Thoracic aorta (tissue), 2 donors: ENCODE results near the gene FADD. TPM values are rescaled to one million over a fixed set of nuclear protein-coding genes. Genes with fewer than 3 reads are reported as not detected.
"Not testable (repeated sequence)": the region's sequence is repeated elsewhere in the genome, so short reads cannot be mapped to it uniquely, and the experiment has no call there.

ENCODE experiments used
- ATAC-seq: fragments of 150-250 bp; one replicate; pipeline ENCODE4 v1.8.0; 2017; ENCODE audit warnings: low read depth; ENCODE audit not compliant: insufficient number of reproducible peaks, low FRiP score
- DNase-seq: peaks from one replicate; pipeline ENCODE4 v3.0.0-alpha.2; 2020; ENCODE audit warnings: low spot score
- H3K27ac ChIP-seq, 2 donors: fragments of 200-600 bp; sonication (generic); 1 replicate in 1 of 2; 2 replicates in 1 of 2; pipeline ENCODE4 v1.5.1; 2016; ENCODE audit warnings: mild to moderate bottlenecking in 2 of 2, moderate library complexity in 2 of 2
- H3K27me3 ChIP-seq: fragments of 200-600 bp; sonication (generic); replicated peaks from 2 replicates; pipeline ENCODE4 v1.6.0; 2016; ENCODE audit warnings: mild to moderate bottlenecking; ENCODE audit not compliant: insufficient read depth
- H3K36me3 ChIP-seq: fragments of 200-600 bp; sonication (generic); one replicate; pipeline ENCODE4 v1.5.1; 2016
- H3K4me1 ChIP-seq, 2 donors: fragments of 200-600 bp; sonication (generic); 1 replicate in 1 of 2; 2 replicates in 1 of 2; pipeline versions ENCODE4 v1.5.1 to v1.6.0; 2016; ENCODE audit warnings: low read depth in 2 of 2, mild to moderate bottlenecking in 1 of 2; ENCODE audit not compliant: control insufficient read depth in 1 of 2
- H3K4me3 ChIP-seq: fragments of 200-600 bp; sonication (generic); 2 replicates; pipeline ENCODE4 v1.5.1; 2016; ENCODE audit warnings: mild to moderate bottlenecking
- H3K9me3 ChIP-seq: fragments of 200-600 bp; sonication (generic); 2 replicates; pipeline ENCODE4 v1.5.1; 2016
- total RNA-seq, 2 donors: library from RNA; depleted of rRNA; stranded (reverse); fragments of >200 nt; gene quantifications; one replicate each; pipeline versions ENCODE4 v1.1.0 to v1.2.3, GENCODE V29; 2016
- TF ChIP-seq, protein P1 (sequence below): fragments of 200-600 bp; sonication (generic); IDR thresholded peaks from one replicate; pipeline ENCODE4 v1.5.1; 2019; ENCODE audit warnings: antibody characterized with exemption

Gene FADD
- total RNA-seq, 2 donors from 2014 or later, result 19.5 to 23.2 TPM

DNA sequence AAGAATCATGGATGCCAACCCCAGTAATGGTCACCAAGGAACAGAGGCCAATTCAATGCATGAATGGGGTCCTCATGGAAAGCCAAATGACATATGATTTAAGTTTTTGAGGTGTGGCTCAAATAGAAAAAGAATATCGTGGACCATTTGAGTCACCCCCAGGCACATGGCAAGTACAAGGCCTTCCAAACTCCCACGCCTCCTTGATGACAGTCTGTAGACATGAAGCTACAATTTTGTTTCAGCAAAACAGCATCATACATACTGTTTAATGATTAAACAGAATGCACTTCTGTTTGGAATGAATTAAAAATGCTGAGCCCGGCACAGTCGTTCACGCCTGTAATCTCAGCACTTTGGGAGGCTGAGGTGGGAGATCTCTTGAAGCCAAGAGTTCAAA lies 7.4 kb downstream of the FADD start:
- ATAC-seq (no peak), DNase-seq (no peak)
- Histone ChIP-seq H3K36me3 (peaks cover 19% of the 10 kb centered on the region), H3K9me3 (no peaks in the 10 kb centered on the region), H3K27me3 (no peaks in the 10 kb centered on the region), H3K4me3 (no peak overlapping the region), H3K4me1 (peaks cover 0 to 2% of the 10 kb centered on the region in 2 donors), H3K27ac (no peak overlapping the region)
- TF ChIP-seq, protein P1, sequence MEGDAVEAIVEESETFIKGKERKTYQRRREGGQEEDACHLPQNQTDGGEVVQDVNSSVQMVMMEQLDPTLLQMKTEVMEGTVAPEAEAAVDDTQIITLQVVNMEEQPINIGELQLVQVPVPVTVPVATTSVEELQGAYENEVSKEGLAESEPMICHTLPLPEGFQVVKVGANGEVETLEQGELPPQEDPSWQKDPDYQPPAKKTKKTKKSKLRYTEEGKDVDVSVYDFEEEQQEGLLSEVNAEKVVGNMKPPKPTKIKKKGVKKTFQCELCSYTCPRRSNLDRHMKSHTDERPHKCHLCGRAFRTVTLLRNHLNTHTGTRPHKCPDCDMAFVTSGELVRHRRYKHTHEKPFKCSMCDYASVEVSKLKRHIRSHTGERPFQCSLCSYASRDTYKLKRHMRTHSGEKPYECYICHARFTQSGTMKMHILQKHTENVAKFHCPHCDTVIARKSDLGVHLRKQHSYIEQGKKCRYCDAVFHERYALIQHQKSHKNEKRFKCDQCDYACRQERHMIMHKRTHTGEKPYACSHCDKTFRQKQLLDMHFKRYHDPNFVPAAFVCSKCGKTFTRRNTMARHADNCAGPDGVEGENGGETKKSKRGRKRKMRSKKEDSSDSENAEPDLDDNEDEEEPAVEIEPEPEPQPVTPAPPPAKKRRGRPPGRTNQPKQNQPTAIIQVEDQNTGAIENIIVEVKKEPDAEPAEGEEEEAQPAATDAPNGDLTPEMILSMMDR, result no peak

DNA sequence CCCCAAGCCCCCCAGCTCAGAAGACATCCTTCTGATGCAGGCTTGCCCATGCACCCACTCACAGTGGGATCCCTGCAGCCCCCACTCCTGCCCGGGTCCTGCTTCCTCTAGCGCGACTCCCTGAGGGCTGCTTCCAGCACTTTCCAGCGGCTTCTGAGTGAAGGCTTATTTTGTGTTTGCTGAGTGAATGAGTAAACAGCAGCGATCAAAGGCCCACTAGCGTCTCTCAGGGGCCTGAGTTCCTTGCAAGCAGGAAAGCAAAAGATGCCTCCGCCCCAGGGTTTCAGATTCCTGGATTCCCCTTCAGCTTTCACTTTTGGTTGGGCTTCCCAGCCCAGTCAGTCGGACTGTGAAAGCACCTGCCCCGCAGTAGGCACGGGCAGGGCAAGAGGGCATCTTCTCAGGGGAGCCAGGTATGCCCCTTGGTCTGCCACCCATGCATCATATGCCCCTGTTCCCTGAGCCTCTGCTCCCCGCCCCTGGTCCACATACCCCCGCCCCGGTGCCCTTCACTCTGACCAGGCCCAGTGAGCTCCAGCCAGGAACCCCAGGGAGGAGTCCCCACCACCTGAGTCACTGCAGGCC lies 9.2 kb downstream of the FADD start:
- DNase-seq (no peak), ATAC-seq (no peak)
- no peak overlapping the region for H3K27ac ChIP-seq
- no peaks in the 10 kb centered on the region for H3K27me3 ChIP-seq
- no peaks in the 10 kb centered on the region for H3K9me3 ChIP-seq
- TF ChIP-seq, protein P1, result no peak
- H3K4me1 ChIP-seq, result no peaks in the 10 kb centered on the region
- H3K36me3 ChIP-seq, result peaks cover 8% of the 10 kb centered on the region
- no peak overlapping the region for H3K4me3 ChIP-seq

DNA sequence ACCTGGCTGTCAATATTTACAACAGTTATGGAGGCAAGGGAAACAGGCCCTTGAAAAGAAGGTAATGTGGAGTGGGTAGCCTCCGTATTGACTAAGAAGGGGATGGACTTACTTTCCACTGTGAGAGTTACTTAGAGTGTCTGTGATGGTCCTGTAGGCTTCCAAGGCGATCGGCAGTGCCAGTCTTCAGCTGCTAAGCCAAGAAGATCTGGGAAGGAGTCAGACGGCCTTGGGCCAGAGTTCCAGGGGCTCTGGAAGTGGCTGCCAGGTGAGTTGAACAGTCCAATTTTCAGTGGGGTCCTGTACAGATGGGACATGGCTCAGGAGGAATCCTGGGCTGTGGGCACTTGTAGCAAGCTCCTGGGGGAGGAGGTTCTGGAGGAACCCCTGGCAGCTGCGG lies 14.3 kb downstream of the FADD start:
- not testable (repeated sequence) for H3K4me1 ChIP-seq, H3K27me3 ChIP-seq, ATAC-seq, H3K4me3 ChIP-seq, H3K36me3 ChIP-seq, H3K9me3 ChIP-seq, DNase-seq, H3K27ac ChIP-seq

DNA sequence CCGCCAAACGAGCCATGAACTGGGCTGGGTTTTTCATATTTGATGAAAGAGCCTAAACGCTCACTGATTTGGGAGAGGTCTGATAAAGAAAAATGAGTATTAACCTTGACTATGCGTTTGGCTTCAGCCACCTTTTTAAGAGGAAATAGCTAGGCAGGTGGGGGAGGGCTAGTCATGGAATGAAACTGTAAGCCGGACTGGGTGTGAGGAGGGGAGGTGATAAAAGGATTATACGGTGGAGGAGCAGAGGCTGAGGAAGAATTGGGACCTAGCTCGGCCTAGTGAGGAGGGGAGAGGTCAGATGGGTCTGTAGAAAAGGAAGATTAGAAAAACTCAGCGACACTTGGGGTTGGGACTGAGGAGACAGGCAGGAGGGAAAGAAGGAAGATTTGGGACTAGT lies 15.0 kb downstream of the FADD start:
- H3K36me3 ChIP-seq, H3K27ac ChIP-seq, ATAC-seq, H3K4me1 ChIP-seq, DNase-seq, H3K9me3 ChIP-seq, H3K27me3 ChIP-seq, H3K4me3 ChIP-seq: not testable (repeated sequence)

DNA sequence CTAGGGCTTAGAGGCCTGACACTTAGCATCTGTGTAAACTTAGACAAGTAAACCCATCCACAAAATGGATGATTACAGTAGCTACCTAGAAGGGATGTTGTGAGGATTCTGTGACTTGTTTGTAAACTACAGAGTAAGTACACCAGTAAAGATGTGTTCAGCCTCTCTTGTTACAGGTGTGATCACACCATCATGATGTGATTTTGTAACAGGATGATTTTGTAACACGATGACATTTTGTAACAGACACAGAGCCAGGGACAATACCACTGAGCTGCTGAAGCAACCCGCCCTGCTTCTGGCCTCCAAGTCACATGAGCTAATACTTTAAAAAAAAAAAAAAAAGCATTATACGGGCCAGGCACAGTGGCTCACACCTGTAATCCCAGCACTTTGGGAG lies 17.0 kb downstream of the FADD start:
- TF ChIP-seq, protein P1, result no peak
- no peak overlapping the region for H3K4me3 ChIP-seq
- H3K9me3 ChIP-seq, result no peaks in the 10 kb centered on the region
- no peaks in the 10 kb centered on the region for H3K27me3 ChIP-seq
- ATAC-seq (no peak), DNase-seq (no peak)
- H3K36me3 ChIP-seq, result no peaks in the 10 kb centered on the region
- no peaks in the 10 kb centered on the region for H3K4me1 ChIP-seq
- no peak overlapping the region for H3K27ac ChIP-seq

DNA sequence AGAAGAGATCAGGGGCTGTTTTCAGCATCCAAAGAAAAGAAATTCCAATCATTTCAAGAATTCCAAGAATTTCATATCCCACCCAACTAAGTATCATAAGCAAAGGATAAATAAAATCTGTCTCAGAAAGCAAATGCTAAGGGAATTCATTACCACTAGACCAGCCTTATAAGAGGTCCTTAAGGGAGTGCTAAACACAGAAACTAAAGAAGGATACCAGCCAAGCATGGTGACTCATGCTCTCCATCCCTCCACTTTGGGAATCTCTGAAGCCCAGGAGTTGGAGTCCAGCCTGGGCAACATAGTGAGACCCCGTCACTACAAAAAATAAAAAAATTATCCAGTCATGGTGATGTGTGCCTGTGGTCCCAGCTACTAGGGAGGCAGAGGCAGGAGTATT lies 17.8 kb downstream of the FADD start:
- H3K9me3 ChIP-seq, result no peaks in the 10 kb centered on the region
- TF ChIP-seq, protein P1, result no peak
- H3K27ac ChIP-seq, result no peak overlapping the region
- DNase-seq (no peak), ATAC-seq (peak; percentile 28)
- no peak overlapping the region for H3K4me3 ChIP-seq
- H3K36me3 ChIP-seq, result no peaks in the 10 kb centered on the region
- H3K4me1 ChIP-seq, result no peaks in the 10 kb centered on the region
- no peaks in the 10 kb centered on the region for H3K27me3 ChIP-seq
